Activated gamma-delta T cell treated with anti-CD3 and anti-CD28 coated beads, Interleukin-2, amount 50 U/mL, for 16 hours (primary cell): ENCODE data around the gene TNFAIP3.
"Not testable (repeated sequence)": the region's sequence is repeated elsewhere in the genome, so short reads cannot be mapped to it uniquely, and the experiment has no call there.

Experiments used
- DNase-seq: peaks from one replicate; pipeline ENCODE4 v3.0.0-alpha.2; 2020; ENCODE audit warnings: low read depth

The TNFAIP3 gene

GRCh38 chr6:137844773-137845172 lies 22.3 kb upstream of the TNFAIP3 start:
- DNase-seq, result not testable (repeated sequence)

DNA sequence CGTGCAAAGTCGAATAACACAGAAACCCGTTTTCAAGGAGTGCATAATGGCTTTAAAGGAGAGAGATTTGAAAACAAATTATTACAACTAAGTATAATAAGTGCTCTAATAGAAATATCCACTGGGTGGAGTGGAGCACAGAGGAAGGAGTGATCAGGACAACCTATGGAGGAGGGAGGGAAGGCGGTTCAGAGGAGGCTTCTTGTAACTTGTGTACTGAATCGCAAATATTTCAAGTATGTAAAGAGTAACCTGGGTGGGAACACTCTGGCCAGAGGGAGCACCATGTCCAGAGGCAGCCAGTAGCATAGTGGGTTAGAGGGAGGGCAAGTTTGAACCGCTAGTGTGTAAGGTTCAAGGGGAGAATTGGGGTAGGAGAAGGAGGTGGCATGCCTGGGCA lies 21.6 kb upstream of the TNFAIP3 start:
- DNase-seq, result no peak

GRCh38 chr6:137846274-137846673 lies 20.8 kb upstream of the TNFAIP3 start:
- DNase-seq, result no peak

- DNase-seq, result no peak
These were observed 20.2 kb upstream of the TNFAIP3 start for GRCh38 chr6:137846772-137847313.

DNA sequence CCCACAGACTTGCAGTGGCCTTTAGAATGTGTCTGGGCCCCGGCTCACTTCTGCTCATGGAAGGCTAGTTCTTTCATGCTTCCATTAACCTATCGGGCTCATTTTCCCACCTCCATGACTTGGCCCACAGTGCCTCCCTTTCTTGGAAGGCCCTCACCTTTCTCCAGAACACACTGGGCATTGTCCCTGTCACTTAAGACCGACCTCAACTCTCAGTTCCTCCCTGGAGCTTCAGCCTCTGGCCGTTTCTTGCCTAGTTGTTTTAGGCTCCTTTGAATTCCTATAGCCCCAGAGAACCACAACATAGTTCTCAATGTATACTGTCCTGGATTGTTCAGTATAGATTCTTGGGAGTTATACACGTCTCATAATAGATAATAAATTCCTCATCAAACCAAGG lies 19.3 kb upstream of the TNFAIP3 start:
- no peak for DNase-seq

DNA sequence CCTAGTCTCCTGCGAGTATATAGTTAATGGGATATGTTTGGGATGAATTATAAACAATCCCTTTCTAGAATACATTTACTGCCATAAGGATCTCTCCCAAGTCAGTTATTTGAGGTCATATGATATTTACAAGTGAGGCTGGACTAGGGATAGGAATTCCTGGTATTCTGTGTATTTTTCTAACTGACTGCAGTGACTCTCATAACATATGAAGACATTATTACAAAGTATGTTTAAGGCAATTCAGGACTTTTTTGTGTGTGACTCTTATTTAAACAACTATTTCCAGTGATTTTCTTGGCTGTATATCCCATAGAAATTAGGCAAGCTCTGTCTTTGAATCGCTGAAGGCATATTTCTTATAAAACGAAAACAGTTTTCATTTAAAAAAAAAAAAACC lies 18.4 kb upstream of the TNFAIP3 start:
- DNase-seq, result no peak

DNA sequence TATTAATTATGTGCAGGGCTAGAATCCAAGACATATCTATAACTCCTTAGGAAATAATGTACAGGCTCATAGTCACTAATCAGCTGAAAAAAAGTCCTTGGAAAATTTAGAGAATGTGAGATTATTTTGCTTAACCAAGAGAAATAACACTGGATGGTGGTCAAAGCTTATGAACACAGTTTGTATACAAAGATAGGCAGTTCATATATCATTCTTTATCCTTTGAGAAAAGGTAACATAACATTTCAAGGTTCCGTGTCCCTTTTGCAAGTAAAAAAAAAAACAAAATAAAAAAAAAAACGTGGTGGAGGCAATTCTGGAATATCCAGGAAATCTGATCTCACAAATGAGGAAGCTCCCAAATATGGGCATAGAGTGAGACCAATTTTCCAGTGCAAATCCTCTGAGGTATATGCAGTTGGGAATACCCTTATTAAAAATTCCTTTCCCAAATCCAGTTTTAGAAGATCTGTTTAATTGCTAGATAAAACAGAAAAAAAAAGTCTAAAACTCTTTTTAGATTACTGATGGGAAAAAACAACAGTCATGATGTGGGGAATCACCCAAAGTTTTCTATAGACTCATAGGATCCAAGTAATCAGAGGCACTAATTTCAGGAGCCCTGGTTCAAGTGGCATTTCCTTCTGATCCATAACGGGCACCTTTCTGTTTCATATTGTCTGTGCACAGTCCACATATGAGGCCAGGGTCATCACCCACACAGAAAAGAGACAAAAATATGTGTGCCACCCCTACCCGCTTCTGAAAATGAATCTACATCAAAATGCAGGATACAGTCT lies 17.7 kb upstream of the TNFAIP3 start:
- no peak for DNase-seq

DNA sequence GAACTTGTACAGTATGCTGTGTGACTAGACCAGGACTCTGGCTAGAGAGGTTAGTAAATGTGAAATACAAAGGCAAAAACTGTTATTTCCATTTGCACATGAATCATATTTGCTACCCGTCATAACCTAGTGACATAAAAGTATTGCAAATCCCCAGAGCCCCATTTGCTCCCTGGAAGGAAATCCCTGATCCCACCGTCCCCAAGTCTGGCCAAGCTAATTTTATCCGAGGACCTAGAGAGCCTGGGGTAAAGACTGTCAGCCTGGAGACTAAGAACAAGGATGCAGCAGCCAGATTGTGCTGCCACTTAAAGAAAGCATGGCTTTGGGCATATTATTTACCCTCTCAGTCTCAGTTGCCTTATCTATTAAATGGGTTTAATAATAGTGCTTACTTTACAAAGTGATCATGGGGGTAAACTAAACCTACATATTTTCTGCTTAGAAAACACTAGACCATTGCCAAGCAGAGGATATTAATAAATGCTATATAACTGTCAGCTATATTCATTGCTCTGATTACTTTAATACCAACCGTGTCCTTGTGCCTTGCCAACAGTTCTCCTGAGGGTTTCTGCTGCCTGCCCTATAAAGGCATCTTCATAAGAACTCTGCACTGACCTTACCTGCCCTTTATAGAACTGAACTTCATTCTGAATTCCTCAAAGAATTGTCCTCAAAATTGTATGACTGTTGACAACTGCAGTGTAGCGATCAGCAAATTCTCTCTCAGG lies 16.9 kb upstream of the TNFAIP3 start:
- no peak for DNase-seq

- no peak for DNase-seq
These were observed 16.1 kb upstream of the TNFAIP3 start for GRCh38 chr6:137850816-137851602.

DNA sequence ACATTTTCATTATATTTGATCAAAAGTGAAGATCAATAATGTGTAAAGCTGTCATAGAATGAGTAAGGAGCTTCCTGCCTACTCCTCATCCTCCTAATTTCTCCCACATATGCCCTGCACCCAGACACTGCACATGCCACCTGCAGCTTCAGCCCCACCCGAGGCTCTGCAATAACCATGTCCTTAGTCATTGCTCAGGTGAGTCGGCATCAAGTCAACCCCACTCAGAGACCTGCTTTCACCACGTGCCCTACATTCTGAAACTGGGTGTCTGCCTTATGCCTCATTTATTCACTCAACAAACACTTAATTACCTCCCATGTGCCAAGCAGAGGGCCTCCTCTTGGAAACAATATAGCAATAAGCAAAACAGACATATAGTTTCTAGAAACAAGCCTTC lies 15.4 kb upstream of the TNFAIP3 start:
- DNase-seq, result no peak

GRCh38 chr6:137852346-137852745 lies 14.7 kb upstream of the TNFAIP3 start:
- DNase-seq, result no peak

- DNase-seq, result no peak
These were observed 14.2 kb upstream of the TNFAIP3 start for GRCh38 chr6:137852811-137853210.

DNA sequence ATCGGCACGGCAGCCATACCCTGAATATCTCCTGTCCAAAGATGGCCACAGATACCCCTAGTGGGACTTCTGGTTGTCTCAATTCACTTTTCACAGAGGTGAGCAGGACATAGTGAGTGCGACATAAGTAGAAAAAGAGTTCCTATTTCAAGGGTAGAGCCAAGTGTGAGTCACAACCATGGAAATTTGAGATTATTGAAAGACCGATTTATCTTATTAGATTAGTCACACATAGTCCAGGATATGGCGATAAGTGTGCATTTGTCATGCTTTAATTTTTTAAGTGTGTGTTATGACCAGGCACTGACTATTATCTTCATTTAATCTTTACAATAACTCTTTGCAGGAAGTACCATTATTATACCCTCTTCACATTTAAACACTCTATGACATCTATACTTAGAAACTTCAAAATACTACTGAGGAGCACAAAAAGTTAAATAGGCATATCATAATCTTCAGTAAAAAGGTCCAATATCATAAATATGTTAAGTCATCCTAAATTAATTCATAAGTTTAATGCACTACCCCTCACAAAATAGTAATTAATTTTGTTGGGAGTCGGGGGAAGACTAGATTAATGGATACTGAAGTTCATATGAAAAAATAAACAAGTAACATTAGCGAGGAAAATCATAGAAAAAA lies 13.4 kb upstream of the TNFAIP3 start:
- DNase-seq, result no peak

DNA sequence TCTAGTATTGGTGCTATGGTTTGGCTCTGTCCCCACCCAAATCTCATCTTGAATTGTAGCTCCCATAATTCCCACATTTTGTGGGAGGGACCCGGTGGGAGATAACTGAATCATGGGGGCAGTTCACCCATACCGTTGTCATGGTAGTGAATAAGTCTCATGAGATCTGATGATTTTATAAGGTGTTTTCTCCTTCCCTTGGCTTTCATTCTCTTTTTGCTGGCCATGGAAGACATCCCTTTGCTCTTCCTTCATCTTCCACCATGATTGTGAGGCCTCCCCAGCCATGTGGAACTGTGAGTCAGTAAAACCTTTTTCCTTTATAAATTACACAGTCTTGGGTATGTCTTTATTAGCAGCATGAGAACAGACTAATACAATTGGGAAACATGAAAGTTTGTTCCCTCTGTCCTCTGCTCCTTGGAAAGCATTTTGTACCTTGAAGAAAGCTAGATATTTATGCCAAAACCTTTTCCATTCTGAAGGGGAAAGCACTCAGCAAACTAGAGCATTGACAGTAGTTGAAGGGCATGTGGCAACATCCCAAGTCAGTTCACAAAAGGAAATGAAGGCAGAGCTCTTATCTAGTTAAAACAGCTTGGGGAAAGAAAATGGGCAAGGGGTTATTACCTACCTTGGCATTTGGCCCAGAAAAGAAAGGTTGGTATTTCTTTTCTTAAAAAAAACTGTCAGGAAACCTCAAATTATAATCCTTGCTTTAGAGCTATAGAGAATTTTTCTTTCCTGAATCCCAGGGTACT lies 10.7 kb upstream of the TNFAIP3 start:
- no peak for DNase-seq

- no peak for DNase-seq
These were observed 8.0 kb upstream of the TNFAIP3 start for GRCh38 chr6:137859025-137859424.

DNA sequence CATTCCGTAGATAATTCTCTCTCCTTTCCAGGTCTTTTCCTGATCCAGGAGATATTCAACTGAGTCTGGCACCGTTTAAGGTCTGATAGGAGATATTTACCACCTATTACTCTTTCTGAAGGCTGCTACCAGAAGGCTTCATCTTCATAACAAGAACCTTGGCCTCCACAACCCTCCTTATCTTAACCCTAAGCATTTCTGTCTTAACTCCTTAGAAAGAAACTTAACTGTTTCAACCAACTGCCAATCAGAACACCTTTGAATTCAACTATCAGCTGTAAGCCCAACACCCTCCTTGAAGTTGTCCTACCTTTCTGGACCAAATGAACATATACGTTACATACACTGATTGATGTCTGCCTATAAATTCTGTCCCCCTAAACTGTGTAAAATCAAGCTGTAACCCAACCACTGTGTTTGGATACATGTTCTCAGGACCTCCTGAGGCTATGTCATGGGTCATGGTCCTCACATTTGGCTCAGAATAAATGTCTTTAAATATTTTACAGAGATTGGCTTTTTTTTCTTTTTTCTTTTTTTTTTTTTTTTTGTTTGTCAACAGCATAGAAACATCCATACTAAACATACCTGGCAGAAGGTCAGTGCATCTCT lies 6.6 kb upstream of the TNFAIP3 start:
- no peak for DNase-seq

DNA sequence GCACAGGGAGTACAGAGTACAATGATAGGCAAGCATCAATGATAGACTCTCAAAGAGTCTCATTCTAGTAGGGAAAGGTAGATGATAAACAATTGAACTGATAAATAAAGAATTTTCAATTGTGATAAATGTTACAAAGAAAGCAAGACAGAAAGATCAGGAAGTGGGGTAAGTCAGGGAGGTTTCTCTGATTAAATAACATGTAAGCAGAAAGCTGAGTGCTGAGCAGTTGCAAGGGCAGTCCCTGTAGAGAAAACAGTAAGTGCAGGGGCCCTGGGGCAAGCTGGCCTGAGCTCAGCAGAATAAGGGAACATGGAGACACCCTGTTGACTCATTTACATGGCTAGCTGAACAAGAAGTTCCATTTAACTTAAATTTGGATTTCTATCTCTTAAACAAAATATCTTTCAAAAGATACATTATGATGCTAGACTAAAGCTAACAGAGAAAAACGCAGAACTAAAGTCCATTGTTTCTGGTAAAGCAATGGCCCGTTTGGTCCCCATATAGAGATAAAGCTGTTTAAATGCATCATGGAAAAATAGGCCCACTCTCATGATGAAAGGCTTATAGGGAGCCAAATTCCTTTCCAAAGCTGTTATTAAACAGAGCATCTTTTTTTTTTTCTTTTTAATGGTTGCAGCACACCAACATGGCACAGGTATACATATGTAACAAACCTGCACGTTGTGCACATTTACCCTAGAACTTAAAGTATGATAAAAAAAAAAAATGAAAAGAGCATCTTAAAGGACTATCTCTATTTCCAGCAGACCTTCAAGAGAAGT lies 5.3 kb upstream of the TNFAIP3 start:
- DNase-seq, result no peak

- no peak for DNase-seq
These were observed 4.5 kb upstream of the TNFAIP3 start for GRCh38 chr6:137862419-137863090.

- DNase-seq, result no peak
These were observed 3.8 kb upstream of the TNFAIP3 start for GRCh38 chr6:137863091-137863797.
